NCI-H1092 (cell line): Measurements from ENCODE around the gene ADAMTS12.
"Not testable (repeated sequence)": the region's sequence is repeated elsewhere in the genome, so short reads cannot be mapped to it uniquely, and the experiment has no call there.

ENCODE experiments used
- DNase-seq: peaks from one replicate; lab custom pipeline; 2025; lab: John Stamatoyannopoulos, UW

The ADAMTS12 gene

DNA sequence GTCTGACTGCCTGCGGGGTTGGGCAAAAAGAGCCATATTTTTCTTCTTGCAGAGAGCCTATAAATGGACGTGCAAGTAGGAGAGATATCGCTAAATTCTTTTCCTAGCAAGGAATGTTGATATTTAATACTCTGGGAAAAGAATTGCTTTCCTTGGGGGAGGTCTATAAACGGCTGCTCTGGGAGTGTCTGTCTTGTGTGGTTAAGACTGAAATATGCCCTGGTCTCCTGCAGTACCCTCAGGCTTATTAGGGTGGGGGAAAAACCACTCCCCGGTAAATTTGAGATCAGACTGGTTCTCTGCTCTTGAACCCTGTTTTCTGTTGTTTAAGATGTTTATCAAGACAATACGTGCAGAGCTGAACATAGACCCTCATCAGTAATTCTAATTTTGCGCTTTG lies 14.5 kb upstream of the ADAMTS12 start:
- not testable (repeated sequence) for DNase-seq

DNA sequence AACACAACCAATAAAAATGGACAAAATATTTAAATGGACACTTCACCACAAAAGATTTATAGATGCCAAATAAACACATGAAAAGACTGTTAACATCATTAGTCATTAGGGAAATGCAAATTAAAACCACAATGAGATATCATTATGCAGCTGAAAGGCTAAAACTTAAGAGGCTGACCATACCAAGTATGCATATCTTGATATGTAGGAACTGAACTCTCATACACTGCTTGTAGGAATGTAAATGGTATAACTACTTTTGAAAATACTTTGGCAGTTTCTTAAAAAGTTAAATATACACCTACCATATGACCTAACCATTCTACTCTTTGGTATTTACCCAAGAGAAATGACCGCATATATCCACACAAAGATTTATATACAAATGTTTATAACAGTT lies 13.6 kb upstream of the ADAMTS12 start:
- DNase-seq, result no peak

DNA sequence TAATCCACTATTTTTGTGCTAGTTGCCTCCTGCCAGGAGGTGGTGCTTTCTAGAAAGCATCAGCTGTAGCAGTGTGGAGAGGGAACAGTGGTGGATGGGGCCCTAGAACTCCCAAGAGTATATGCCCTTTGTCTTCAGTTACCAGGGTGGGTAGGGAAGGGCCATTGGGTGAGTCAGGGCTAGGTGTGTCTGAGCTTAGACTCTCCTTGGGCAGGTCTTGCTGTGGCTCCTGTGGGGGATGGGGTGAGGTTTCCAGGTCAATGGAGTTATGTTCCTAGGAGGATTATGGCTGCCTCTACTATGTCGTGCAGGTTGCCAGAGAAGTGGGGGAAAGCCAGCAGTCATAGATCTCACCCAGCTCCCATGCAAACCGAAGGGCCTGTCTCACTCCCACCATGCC lies 11.3 kb upstream of the ADAMTS12 start:
- DNase-seq, result no peak

DNA sequence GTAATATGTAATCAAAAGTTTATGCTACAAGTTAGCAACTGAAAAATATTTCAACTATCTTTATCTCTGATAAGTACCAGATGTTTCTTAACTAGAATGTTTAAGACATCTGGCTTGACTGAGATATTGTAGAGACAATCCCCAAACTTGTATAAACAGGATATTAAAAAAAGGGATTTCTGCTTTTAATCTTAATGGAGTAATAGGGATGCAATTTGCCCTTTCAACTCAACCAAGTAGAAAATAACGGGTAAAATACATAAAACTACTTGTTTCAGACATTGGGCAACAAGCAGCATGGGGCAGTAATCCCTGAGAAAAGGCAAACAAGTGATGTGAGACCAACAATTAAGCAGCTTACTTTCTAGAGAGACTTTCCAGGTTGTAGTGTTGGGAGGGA lies 9.4 kb upstream of the ADAMTS12 start:
- DNase-seq, result no peak

DNA sequence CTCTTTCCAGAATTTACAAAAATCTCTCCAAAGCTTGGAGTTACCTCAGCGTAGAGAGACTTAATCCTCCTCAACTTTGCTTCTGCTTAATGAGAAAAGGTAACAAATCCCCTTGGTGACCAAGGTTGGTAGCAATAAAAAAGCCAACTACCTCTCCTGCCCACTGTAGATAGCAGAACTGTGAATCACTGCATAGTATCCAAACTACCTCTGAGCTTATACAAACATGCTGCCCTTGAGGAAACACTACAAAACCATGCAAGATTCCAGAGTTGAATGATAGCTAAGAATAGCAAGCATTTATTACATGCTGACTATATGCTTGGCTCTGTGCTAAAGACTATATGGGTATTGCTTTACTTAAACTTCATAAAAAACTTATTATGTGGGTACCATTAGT lies 2.8 kb upstream of the ADAMTS12 start:
- no peak for DNase-seq

DNA sequence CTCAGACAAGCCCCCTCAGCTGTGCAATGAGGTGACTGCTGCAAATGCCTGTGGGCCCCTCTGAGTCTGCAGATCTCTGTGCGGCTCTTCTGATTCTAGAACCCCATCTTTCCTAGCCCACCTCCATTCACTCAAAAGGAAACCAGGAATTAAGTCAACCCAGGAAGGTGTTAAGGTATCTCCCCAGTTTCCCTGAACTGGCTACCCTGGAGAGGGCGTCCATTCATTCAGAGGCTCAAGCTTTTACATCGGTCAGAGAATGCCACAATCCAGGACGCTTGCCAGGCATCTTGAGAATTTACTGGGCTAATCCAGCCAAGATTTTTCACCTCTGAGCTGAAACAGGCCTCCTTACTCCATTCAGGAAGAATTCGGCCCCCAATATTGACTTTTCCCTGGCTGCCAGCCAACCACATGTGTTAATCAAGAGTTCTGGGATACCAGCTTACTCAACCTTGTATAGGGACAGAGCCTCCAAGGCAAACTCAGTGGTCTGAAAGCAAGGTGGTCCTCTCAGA lies 889 bp upstream of the ADAMTS12 start:
- DNase-seq, result no peak

DNA sequence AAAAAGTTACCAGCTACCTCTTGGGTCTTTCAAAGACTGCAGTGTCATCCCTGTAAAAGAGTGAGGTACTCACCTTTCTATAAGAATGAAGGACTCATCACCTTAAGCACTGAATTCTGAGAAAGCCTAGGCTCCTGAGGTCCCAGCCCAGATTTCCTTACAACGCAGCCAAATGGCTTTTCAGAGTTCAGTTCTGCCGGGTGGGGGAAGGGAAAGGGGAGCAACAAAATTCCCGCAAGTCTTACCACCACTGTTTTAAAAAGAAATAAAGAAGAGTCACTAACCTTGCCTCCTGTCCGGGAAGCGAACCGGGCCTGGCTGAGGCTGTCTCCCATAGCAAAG lies 373 bp downstream of the ADAMTS12 start:
- DNase-seq, result no peak

DNA sequence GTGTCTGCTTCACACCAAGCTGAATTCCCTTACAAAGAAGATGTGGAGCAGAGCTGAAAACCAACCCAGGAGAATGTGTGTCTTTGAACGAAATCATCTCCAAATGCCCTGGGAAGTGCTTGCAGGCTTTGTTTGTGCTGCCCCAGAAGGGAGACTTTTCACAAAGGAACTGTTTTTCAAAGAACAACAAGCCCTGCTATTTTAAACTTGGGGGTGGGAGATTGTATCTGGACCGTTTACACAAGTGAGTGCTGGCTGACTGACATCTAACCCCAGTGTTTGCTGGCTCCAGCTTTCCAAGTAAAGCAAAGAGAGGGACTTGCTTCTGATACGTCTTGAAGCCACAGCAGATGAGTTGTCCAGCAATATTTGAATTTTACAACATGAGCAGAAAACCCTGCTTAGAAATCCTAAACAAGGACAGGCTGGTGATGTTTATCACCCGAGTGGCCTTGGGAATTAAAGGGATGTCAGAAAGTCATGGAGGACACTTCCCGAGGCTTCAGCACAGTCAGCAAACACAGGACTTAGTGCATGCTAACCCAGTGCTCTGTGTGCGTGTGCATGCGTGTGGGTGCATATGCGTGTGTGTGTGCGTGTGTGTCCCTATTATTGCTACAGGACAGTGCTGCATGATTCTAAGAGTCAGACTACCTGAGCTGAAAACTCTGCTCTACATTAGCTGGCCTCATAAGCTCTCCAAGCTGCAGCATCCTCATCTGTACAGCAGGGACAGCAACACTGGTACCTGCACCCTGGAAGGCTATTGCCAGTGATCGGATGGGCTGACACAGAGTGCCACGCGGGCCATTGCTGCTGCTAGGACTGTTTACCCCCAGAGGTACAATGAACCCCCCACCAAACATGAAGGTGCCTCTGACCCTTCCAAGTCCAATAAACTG lies 1.4 kb downstream of the ADAMTS12 start:
- no peak for DNase-seq

DNA sequence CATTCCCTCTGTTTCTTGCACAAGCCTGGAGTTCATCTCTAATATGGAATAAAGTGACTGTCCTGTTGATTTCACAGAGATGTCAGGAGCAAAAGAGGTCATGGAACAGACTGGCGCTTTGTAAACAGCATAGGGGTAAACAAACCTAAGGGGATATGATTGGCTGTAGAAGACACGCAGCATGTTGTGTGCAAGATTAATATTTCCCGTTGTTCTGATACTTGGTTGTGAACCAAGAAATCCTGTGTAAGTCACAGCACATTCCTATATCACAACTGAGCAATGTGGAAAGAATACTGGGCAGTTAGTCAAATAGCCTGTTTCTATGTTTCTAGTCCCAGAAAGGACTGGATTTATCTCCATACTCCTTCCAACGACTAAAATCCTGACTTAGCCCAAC lies 3.2 kb downstream of the ADAMTS12 start:
- no peak for DNase-seq

DNA sequence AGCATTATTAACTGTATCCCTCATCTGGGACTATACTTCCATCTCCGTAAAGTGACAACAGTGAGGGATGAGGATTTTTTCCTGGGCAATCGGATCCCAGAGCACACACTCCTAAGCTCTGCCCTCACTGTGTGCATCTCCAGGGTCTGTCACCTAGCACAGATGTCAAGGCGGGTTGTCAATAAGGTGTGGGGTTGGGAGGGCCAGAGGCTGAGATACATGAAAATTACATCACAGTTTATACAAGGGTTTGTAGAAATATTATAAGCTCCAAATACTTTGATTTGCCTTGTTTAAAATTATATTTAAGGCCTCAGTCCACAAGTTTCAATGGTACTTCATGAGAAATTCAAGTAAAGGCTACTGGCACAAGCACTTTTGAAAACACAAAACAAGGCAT lies 4.5 kb downstream of the ADAMTS12 start:
- no peak for DNase-seq

DNA sequence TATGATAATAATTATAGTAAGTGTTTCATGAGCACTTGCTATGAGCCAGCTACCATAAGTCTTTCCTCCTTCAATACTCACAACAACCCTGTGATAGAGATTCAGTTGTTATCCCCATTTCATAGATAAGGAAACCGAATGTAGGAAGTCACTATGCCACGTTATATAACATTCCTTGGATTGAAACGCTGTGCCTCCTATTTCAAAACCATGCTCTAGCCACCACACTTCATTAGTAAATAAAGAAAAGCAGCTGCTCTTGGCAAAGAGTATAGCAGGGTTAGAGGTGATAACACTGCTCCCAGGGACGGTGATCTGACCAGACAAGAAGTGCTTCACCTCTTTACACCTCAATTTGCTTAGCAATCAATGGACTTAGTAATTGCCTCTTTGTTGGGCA lies 5.5 kb downstream of the ADAMTS12 start:
- DNase-seq, result no peak

DNA sequence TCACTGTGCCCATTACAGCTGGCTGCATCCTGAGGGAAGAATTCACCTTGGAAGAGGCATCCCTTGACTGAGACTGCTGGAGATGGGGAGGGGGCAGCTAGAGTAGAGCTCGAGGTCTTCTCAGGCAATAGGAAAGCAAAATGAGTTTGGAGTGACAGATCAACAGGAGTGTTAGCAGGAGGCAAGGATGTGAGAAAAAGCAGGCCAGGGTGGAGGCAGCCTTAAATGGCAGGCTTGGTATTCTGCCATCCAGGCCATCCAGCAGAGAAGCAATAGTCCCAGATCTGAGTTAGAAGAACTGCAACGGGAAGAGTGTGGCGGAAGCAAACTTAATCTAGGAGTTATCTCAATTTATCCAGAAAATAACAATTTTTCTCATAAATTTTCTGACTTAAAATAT lies 6.1 kb downstream of the ADAMTS12 start:
- DNase-seq, result no peak

DNA sequence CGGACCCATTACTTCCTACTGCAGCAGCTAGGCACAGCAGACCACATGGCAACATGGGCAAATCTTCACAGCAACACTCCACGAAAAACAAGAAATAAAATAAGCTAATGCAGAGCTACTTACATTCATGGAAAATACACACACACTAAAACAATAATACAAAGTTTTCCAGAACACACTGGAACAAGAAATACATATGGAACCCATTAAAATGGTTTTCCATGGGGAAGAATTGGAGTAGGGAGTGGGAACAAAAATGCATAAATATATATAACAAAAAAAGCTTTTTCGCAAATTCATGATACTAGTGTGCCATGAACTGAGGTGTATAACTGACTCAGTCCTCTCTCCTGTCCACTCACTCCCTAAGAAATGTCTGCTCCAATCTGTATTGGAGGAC lies 8.3 kb downstream of the ADAMTS12 start:
- DNase-seq, result no peak

DNA sequence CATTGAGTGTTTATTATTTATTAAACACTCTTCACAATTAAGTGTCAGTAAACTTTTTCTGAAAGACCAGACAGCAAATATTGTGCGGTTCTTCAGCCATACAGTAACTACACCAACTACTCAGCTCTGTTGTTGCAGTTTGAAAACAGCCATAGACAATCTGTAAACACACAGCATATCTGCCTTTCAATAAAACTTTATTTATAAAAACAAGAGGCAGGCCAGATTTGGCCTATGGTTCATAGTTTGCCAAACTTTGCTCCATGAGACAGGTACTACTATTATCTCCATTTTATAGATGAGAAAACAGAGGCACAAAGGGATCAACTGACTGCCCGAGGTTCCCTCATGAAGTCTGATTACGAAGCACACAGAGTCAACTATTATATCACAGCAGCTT lies 11.5 kb downstream of the ADAMTS12 start:
- no peak for DNase-seq

DNA sequence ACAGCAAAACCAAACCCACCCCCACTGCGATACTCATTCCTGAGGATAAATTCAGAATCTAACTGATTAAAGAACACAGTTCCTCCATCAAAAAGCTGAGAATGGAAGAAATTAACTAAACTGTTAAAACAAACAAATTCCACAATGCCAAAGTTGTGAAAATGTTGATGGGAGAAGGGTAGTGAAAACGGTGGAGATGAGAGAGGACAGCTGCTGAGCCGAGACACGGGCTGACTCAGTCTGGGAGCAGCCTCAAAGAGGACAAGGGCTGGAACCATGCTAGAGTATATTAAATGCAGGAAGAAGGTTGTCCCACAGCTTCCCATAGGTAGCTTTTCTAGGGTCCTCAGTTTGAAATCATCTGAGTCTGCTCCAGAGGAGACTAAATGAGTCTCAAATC lies 14.3 kb downstream of the ADAMTS12 start:
- DNase-seq, result no peak

DNA sequence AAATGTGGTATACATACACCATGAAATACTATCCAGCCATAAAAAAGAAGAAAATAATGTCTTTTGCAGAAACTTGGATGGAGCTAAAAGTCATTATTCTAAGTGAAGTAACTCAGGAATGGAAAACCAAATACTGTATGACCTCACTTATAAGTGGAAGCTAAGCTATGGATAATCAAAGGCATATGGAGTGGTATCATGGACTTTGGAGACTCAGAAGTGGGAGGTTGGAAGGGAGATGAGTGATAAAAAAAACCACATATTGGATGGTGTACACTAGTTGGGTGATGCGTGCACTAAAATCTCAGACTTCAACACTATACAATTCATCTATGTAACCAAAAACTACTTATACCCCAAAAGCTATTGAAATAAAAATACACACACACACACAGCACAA lies 24.5 kb downstream of the ADAMTS12 start:
- DNase-seq, result no peak

DNA sequence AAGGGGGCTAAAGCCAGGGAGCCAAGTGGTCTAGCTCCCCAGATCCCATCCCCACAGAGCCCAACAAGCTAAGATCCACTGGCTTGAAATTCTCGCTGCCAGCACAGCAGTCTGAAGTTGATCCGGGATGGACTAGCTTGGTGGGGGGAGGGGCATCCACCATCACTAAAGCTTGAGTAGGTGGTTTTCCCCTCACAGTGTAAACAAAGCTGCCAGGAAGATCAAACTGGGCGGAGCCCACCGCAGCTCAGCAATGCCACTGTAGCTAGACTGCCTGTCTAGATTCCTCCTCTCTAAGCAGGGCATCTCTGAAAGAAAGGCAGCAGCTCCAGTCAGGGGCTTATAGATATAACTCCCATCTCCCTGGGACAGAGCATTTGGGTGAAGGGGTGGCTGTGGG lies 32.6 kb downstream of the ADAMTS12 start:
- not testable (repeated sequence) for DNase-seq

DNA sequence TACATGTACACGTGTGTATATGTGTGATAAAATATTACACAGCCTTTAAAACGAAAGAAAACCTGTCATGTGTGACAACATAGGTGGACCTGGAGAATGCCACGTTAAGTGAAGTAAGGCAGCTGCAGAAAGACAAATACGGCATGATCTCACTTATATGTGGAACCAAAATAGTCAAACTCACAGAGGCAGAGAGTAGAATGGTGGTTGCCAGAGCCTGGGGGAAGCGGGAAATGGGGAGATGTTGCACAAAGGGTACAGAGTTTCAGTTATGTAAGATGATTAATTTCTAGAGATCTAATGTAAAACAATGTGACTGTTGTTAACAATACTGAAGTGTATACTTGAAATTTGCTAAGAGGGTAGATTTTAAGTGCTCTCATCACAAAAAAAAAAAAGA lies 34.8 kb downstream of the ADAMTS12 start:
- DNase-seq, result no peak

DNA sequence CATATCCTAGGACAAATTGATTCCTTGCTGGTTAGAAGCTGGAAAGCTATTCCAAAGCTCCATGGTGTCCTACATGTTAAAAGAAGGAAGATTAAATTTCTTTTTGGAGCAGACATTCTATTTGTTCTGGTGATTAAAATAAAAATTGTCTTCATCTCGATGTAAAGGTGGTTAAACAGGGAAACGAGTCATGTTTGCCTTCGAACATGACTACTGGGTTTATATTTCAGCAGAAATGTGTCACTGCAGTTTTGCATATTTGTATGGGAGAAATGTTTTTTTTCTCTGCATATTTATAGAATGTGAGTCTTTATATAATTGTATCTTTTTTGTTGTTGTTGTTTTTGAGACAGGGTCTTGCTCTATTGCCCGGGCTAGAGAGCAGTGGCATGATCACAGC lies 36.4 kb downstream of the ADAMTS12 start:
- DNase-seq, result no peak

DNA sequence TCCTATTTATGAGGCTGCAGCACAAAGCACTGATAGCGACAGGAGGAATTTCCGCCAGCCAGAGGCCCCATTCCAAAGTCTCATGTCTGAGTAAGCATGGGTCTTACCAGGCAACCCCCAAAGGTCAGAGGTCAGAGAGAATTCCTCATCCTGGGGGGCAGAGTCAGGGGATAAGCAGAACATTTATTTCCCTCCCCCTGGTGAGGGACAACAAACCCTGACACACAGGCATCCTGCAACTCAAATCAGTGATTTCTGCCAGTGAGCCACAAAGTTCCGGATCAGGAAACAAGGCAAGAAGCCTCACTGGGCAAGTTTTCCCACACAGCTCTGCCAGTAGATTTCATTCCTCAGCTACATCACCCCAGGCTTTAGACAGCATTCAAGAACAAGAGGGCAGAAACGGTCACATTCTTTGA lies 37.0 kb downstream of the ADAMTS12 start:
- DNase-seq, result no peak

DNA sequence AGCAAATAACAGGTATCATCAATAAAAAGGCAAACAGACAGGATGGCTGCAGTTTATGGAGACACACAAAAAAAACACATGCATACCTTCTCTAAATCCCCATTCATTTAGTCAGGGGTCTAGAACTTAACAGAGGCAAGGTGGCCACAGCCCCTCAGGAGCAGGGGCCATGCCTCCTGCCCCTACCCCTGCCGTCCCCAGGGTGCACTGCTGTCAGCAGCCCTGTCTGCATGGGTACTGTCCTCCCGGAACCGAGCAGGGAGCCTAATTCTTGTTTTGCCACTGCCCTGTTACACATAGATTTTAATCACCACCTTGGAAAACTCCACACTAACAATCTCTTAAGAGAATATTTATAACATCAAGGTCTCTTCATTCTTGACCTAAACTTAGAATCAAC lies 39.0 kb downstream of the ADAMTS12 start:
- no peak for DNase-seq

DNA sequence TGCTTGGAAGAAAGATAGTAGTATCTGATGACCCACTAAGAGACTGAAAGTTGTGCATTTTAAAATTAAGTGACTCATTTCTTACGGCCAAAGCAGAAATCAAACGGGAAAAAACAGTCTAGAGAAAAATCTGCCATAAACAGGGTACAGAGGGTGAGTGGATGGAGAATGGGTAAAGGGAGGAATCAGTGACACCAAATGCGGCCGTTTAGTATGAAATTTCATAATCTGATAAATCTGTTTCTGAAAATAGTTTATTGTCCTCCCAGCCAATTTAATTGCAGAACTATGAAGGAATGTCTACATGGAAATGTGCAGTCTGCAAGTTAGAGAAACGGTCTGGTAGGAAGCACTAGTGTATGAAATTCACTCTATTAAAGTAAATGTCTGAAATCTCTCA lies 39.5 kb downstream of the ADAMTS12 start:
- no peak for DNase-seq

DNA sequence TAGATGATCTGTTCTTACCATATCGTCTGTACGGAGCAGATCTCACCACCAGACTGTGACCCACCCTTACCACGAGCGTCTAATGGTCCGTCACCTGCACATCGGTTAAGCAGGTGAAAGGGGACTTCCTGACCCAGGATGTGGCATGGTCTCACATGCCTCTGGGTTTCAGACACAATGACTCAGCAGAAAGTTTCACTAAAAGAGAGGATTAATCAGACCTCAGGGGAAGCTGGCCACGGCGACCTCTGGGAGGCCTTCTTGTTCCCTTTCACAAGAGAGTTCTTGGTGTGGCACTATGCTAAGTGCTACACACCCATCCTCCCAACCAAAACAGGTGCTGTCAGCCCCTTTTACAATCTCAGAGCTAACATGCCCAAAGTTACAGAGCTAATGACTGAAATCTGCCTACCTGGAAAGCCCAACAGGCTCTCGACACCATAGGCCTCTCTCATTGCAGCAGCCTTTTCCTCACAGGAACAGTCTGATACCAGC lies 41.6 kb downstream of the ADAMTS12 start:
- DNase-seq, result no peak

DNA sequence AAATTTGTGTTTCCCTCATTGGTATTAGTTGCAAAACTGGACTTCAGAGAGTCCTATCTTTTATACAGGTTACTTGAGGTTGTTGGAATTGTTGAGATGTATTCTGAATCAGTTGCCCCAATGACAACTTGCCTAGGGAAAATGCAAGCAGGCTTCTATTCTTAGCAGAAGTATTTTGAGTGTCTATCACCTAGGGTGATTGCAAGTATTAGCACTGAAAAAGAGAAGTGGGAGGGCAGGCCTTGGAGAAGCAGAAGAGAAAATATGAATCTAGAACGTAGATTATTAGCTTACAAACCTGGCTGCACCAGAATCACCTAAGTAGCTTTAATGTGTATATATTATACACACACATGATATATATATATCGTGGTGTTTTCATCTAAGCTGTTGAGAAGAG lies 43.2 kb downstream of the ADAMTS12 start:
- no peak for DNase-seq
